NCI-H2196 (cell line): ENCODE data around the gene GPI.
"Not testable (repeated sequence)": the region's sequence is repeated elsewhere in the genome, so short reads cannot be mapped to it uniquely, and the experiment has no call there.

Experiments used
- DNase-seq: peaks from one replicate; lab custom pipeline; 2025; ENCODE audit not compliant: unreplicated experiment; lab: John Stamatoyannopoulos, UW

GPI gene

DNA sequence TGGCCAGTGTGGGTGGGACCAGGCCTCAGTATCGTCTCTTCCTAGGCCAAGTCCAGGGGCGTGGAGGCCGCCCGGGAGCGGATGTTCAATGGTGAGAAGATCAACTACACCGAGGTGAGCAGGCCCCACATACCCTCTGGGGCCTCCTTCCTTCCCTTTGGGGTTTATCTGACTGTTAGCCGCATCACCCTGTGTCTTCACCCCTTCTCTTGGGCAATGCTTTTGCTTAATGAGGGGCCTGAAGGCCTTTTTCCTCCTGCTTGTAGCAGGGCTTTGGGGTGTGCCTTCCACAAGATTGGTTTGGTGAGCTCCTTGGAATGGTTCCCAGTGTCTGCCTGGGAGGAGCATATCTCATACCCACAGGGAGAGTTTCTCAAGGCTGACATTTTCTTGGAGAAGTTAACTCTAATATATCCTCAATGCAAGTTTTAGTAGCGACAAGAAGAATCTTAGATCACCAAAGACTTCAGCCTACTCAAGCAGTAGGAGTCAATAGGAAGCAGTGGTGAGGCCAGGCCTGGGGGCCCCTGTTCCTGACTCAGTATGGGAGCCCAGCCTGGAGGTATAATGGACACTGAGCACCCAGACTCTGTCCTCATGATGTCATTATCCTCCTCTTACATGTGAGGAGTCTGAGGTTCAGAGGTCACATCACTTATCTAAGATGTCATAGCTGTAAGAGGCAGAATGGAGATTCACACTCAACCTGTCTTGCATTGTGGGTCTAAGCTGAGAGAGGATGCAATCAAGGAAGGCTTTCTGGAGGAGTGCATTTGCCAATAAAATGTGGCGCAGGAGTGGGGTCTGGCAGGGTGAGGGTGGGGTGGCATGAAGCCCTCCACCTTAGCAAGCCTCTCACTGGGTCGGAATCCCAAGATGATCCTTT, 2.0 kb downstream of the GPI start:
- no peak for DNase-seq

DNA sequence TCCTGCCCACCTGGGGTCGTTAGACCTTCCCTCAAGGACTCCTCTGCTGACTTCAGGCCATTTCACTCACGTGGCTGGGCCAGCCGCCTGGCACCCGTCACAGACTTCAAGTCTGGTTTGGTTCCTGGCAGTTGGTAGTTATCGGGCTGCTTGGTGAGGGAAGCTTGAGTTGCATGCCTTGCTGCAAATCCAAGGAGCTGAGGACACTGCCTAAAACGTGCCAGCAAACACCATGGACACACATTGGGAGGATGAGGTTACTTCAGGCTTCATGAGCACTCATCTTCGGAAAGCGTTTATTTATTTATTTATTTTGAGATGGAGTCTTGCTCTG, 2.6 kb downstream of the GPI start:
- no peak for DNase-seq

DNA sequence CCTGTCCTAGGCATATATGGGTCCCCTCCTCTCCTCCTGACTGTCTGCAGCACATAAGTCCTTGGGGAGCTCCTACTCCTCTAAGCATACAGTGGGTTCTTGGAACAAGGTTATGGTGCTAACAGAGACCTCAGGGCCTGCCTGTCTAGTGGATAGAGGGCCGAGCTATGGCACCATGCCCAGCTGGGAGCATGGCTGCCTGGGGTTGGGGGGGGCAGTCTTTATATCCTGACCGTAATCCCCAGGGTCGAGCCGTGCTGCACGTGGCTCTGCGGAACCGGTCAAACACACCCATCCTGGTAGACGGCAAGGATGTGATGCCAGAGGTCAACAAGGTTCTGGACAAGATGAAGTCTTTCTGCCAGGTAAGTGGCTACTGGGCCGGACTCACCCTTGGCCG, 3.3 kb downstream of the GPI start:
- DNase-seq, result no peak

DNA sequence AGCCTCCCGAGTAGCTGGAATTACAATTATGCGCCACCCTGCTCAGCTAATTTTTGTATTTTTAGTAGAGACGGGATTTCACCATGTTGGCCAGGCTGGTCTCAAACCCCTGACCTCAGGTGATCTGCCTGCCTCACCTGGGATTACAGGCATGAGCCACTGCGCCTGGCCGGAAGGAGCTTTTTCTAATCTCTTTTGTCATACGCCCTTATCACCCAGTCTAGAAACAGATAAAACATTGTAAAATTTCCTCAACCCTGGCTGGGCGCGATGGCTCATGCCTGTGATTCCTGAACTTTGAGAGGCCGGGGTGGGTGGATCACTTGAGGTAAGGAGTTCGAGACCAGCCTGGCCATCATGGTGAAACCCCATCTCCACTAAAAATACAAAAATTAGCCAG, 4.2 kb downstream of the GPI start:
- DNase-seq, result not testable (repeated sequence)

DNA sequence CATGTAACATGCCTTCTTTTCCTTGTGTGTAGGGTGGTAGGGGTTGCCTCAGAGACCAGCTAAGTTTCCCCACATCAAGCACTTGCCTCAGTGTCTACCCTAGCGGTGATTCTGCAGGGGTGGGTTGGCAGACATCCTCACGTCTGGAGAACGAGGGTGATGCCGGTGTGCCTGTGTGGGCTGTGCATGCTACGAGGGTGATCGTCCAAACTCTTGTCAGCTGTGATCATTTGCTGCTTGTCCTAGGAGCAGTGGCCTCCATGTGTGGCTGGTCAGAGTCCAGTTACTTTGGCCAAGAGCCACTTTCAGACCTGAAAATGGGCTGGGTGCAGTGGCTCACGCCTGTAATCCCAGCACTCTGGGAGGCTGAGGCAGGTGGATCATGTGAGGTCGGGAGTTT, 5.1 kb downstream of the GPI start:
- DNase-seq, result no peak

DNA sequence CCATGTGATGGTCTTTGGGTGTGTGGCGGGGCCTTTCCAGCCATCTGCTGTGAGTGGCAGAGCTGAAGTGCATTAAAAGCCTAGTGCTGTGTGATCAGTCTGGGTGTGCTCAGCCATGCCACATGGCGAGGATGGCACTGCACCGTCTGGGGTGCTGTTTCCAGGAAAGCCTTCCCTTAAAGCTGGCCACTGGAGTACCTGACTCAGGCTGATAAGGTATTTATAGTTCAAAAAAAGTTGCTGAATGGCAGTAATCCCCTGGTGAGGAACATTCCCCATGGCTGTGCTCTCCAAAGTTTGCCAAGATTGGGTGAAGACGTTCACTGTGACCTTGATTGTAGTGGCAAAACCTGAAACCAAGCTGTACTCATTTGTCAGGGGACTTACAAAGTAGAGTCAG, 6.0 kb downstream of the GPI start:
- DNase-seq, result no peak

DNA sequence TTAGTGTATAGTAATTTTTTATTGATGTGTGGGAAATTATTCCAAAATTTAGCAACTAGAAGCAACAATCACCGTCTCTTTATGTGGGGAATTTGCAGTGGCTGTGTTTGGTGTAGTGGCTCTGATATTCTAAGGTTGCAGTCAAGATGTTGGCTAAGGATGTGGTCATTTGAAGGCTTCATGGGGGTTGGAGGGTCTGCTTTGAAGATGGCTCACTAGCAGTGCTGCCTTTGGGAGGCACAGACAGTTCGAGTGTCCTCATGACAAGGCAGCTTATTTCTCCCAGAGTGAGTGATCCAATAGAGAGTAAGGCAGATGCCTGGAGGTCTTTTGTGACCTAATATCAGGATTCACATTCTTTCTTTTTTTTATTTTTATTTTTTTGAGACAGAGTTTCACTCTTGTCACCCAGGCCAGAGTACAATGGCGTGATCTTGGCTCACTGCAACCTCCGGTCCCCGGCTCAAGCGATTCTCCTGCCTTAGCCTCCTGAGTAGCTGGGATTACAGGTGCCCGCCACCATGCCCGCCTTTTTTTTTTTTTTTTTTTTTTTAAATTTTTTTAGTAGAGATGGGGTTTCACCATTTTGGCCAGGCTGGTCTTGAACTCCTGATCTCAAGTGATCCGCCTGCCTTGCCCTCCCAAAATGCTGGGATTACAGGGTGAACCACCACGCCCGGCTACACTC, 8.7 kb downstream of the GPI start:
- DNase-seq, result no peak

DNA sequence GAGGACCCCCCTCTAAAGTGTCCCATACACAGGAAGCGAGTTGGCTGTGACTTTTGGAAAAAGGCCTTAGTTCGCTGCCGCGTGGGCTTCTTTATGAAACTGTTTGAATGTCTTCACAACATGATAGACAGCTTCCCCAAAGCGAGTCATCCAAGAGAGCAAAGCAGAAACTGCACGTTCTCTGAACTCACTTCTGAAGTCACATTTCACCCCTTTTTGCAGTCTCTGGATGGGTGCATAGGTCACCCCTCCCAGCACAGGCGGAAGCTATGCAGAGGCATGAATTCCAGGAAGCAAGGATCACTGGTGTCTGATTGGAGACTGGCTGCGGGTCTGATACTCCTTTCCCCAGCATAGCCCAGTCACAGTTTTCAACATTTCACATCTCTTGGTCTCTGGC, 10.6 kb downstream of the GPI start:
- no peak for DNase-seq

DNA sequence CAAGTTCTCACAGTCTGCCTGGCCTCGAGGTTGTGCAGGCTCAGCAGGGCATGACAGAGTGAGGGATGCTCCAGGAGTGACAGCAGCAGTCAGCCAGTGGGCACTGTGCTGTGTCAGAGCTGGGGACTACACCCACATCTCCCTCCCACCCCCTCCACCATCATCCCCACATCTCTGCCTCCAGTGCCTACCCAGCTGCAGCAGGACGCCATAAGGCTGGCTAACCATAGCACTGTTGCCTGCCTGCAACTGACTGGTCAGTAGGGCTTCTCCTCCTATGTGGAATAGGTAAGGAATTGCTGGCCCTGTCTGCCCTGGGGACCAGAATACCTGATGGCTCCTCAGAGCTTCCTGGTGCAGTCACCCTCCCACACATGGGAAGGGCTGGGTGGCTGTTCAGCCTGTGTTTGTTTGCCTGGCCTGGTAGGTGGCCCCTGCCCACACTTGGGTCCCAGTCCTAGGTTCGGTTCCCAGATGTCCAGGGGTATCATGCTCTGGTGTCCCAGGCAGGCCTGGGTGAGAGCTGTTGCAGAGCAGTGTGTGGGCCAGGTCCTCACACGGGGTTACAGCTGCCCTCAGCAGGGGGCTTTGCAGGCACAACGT, 15.7 kb downstream of the GPI start:
- no peak for DNase-seq

DNA sequence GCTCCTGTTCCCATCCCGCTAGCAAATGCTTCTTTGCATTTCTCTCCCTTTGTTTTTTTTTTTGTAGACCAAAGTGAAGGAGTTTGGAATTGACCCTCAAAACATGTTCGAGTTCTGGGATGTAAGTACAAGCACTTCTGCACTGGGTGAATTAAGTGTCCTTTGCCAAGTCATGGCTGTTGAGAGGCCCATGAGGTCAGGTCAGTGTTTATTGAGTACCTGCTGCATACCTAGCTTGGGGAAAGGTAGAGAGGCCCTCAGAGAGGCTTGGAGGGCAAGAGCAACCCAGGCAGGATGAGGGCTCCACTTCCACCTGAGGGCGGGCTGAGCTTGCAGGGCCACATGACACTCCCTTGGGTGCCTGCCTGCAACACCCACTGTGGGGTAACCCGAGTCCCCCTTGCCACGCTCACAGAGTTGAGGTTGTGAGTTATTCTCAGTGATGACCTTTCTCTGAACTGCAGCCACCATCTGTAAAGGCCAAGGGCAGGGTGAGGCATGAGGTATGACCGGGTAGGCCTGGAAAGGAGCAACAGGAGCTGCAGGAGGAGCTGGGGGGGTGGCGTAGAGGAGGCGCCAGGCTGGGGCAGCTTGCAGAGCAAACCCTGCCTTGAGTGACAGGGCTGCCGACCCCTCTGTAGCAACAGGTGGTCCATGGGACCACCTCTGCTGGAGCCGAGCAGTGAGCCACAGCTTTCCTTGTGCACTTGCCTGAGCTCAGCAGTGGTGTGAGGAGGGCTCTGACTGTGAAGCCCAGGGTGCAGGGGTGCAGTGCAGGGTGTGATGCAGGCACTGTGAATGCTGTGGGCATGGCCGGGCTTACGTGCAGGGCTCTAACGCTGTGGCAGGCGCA, 16.6 kb downstream of the GPI start:
- no peak for DNase-seq

DNA sequence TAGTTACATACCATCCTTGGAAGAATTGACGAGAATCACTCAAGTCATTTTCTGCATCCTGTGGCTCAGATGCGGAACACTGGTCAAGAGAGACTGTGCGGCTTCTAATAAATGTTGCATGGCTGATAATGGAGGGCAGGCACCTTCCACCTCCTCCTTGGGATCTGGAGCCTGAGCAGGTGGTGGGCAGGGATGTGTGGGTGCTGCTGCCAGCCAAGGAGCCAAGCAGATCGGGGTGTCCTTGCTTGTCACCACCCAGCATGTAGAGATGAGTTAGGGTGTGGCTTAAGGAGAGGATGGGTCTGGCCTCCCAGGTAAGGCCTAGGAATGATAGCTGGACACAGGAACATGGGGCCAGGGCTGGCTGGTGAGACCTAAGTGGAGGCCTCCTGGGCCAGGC, 17.5 kb downstream of the GPI start:
- no peak for DNase-seq

DNA sequence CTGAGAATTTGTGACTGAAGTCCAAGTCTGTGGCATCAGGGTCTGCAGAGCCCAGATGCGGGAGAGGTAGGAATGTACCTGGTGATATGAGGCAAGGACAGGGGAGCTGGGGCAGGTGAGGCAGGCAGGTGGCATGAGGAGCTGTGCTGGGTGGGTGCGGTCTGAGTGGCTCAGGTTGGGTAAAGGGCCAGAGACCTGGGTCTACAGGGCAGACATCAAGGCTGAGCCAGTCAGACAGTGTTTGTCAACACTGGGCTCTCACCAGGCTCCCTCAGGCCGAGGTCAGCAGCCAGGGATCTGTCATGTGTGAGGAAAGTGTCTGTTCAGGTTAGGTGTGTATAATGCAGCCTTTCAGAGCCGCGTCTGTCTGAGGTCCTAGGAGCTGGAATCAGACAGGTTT, 18.6 kb downstream of the GPI start:
- DNase-seq, result no peak

DNA sequence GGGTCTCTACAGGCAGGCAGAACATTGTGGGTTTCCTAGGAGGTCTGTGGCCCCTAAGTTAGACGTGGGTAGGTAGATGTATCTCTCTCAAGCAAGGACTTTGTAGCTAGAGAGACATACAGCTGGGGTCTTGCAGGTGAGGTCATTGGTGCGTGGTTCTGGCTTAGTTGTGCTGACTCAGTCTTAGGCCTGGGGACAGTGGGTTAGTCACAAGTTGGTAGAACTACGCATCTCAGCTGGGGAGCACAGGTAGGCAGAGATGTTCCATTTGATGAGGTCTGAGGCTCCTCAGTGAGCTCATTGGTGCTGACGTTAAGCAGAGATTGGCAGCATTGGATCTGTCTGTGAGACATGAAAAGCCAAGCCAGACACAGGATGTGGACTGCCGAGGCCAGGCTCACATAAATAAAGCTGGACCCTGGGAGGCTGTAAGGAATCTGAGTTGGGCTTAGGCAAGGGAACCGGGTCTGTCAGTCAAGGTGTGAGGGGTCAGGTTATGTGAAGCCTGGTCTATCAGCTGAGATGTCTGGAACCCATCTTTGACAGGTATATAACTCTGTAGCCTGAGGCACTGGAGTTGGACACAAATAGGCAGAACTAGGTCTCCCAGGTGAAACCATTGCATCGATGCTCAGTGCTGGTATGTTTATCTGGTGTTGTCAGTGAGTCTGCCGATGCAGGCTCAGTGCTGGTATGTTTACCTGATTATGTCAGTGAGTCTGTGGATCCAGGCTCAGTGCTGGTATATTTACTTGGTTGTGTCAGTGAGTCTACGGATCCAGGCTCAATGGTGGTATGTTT, 21.8 kb downstream of the GPI start:
- DNase-seq, result no peak

DNA sequence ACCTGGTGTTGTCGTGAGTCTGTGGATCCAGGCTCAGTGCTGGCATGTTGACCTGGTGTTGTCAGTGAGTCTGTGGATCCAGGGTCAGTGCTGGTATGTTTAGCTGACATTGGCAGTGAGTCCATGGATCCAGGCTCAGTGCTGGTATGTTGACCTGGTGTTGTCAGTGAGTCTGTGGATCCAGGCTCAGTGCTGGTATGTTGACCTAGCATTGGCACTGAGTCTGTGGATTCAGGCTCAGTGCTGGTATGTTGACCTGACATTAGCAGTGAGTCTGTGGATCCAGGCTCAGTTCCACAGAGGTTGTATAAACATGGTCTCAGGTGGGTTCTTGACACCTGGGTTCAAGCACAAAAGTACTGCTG, 22.4 kb downstream of the GPI start:
- DNase-seq, result no peak

DNA sequence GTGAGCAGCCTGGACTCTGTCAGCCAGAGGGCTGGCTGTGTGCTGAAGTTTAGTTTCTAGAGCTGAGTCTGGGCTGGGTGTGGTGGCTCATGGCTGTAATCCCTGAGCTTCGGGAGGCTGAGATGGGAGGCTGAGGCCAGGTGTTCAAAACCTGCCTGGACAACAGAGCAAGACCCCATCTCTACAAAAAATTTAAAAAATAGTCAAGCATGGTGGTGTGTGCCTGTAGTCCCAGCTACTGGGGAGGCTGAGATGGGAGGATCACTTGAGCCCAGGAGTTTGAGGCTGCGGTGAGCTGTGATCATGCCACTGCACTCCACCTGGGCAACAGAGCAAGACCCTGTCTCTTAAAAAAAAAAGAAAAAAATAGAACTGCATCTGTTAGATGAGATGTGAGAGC, 23.7 kb downstream of the GPI start:
- not testable (repeated sequence) for DNase-seq

DNA sequence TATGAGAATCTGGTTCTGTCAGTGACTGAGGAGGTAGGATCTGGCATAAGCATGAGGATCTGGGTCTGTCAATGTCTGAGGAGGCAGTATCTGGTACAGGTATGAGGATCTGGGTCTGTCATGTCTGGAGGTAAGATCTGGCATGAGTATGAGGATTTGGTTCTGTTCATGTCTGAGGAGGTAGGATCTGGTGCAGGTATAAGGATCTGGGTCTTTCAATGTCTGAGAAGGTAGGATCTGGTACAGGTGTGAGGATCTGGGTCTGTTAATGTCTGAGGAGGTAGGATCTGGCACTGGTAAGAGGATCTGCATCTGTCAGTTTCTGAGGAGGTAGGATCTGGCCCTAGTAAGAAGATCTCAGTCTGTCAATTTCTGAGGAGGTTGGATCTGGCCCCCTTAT, 26.8 kb downstream of the GPI start:
- no peak for DNase-seq

DNA sequence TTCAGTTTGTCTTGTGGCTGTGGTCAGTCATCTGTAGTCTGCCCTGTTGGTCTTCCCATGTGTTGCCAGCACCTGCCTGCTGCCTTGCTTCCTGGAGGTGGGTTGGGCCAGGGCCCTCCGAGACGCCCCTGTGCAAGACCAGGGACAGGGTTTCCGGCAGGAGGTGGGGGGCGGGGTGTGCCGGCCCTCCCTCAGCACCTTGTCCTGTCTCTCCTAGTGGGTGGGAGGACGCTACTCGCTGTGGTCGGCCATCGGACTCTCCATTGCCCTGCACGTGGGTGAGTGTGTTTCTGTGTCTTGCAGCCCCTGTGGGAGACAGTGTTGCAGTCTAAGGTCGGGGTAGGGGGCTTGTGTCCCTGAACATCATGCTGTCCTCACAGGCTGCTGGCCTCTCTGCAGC, 28.0 kb downstream of the GPI start:
- no peak for DNase-seq

DNA sequence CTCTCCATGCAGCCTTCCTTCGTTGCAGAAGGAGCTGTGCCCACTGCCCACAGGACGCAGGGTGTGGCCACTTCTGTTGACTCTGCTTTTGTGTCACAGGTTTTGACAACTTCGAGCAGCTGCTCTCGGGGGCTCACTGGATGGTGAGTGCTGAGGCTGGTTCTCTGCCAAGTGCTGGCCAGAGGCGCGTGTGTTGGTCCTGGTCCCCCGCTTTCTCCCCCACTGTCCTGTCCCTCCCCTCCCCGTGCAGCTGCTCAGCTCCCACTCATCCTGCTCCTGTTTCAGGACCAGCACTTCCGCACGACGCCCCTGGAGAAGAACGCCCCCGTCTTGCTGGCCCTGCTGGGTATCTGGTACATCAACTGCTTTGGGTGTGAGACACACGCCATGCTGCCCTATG, 28.6 kb downstream of the GPI start:
- no peak for DNase-seq

DNA sequence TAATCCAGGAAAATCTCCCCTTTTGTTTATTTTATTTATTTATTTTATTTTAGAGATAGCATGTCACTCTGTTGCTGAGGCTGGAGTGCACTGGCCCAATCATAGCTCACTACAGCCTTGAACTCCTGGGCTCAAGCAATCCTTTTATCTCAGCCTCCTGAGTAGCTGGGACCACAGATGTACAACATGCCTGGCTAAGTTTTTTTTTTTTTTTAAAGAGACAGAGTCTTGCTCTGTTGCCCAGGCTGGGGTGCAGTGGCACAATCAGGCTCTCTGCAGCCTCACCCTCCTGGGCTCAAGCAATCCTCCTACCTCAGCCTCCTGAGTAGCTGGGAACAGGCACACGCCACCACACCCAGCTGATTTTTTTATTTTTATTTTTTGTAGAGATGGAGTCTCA, 32.9 kb downstream of the GPI start:
- DNase-seq, result no peak

DNA sequence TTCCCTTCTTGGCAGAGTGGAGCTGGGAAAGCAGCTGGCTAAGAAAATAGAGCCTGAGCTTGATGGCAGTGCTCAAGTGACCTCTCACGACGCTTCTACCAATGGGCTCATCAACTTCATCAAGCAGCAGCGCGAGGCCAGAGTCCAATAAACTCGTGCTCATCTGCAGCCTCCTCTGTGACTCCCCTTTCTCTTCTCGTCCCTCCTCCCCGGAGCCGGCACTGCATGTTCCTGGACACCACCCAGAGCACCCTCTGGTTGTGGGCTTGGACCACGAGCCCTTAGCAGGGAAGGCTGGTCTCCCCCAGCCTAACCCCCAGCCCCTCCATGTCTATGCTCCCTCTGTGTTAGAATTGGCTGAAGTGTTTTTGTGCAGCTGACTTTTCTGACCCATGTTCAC, 34.9 kb downstream of the GPI start:
- no peak for DNase-seq

DNA sequence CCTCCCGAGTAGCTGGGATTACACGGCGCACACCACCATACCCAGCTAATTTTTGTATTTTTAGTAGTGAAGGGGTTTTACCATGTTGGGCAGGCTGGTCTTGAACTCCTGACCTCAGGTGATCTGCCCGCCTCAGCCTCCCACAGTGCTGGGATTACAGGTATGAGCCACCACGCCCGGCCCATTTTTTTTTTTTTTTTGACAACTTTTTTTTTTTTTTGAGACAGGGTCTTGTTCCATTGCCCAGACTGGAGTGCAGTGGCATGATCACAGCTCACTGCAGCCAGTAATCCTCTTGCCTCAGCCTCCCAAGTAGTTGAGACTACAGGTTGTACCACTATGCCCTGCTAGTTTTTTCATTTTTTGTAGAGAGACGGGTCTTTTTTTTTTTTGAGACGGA, 35.8 kb downstream of the GPI start:
- not testable (repeated sequence) for DNase-seq
